Measurements from ENCODE around the gene RBMS3.

Gene RBMS3

GRCh38 chr3:29683018-29683993, 402.4 kb downstream of the RBMS3 start:
- no peaks in the 10 kb centered on the region for H3K27me3 ChIP-seq (ENCODE audit: control insufficient read depth, insufficient read depth, low read length)
- H3K4me3 ChIP-seq (ENCODE audit: low read length): no peak overlapping the region
- no peak overlapping the region for H3K9ac ChIP-seq (ENCODE audit: low read length)
- H3K4me1 ChIP-seq (ENCODE audit: control insufficient read depth, insufficient read depth, low read length): peaks cover 17% of the 10 kb centered on the region
- H3K9me3 ChIP-seq (ENCODE audit: control insufficient read depth, low read length): no peaks in the 10 kb centered on the region
- H3K36me3 ChIP-seq (ENCODE audit: control insufficient read depth, insufficient read depth, low read length): no peaks in the 10 kb centered on the region

GRCh38 chr3:29686889-29687592, 406.2 kb downstream of the RBMS3 start:
- H3K9ac ChIP-seq (ENCODE audit: low read length): no peak overlapping the region
- H3K9me3 ChIP-seq (ENCODE audit: control insufficient read depth, low read length): no peaks in the 10 kb centered on the region
- no peaks in the 10 kb centered on the region for H3K36me3 ChIP-seq (ENCODE audit: control insufficient read depth, insufficient read depth, low read length)
- peaks cover 17% of the 10 kb centered on the region for H3K4me1 ChIP-seq (ENCODE audit: control insufficient read depth, insufficient read depth, low read length)
- H3K27me3 ChIP-seq (ENCODE audit: control insufficient read depth, insufficient read depth, low read length): no peaks in the 10 kb centered on the region
- no peak overlapping the region for H3K4me3 ChIP-seq (ENCODE audit: low read length)

GRCh38 chr3:29690686-29691353, 409.9 kb downstream of the RBMS3 start:
- Histone ChIP-seq H3K9ac (ENCODE audit: low read length) (no peak overlapping the region), H3K4me1 (ENCODE audit: control insufficient read depth, insufficient read depth, low read length) (peaks cover 6% of the 10 kb centered on the region), H3K9me3 (ENCODE audit: control insufficient read depth, low read length) (no peaks in the 10 kb centered on the region), H3K4me3 (ENCODE audit: low read length) (no peak overlapping the region), H3K36me3 (ENCODE audit: control insufficient read depth, insufficient read depth, low read length) (no peaks in the 10 kb centered on the region), H3K27me3 (ENCODE audit: control insufficient read depth, insufficient read depth, low read length) (no peaks in the 10 kb centered on the region)

DNA sequence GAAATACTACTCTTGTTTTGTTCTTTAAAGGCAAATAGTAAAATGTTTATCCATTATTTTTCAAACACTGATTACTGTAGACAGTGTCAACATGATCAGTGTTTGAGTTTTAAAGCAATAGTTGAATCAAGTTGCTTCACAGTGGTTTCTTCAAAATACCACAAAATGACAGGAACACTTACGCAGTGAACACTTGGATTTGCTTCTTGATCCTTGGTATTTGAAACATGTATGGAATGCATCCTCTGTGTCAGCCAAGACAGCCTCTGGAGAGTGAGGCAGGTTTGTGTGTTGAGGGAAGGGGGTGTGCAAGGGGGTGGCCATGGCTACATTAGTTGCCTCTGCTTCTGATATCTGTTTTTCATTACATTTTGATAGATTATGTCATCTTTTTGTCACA, 413.0 kb downstream of the RBMS3 start:
- H3K9ac ChIP-seq (ENCODE audit: low read length): no peak overlapping the region
- H3K27me3 ChIP-seq (ENCODE audit: control insufficient read depth, insufficient read depth, low read length): no peaks in the 10 kb centered on the region
- H3K4me3 ChIP-seq (ENCODE audit: low read length): no peak overlapping the region
- no peaks in the 10 kb centered on the region for H3K36me3 ChIP-seq (ENCODE audit: control insufficient read depth, insufficient read depth, low read length)
- H3K4me1 ChIP-seq (ENCODE audit: control insufficient read depth, insufficient read depth, low read length): no peaks in the 10 kb centered on the region
- no peaks in the 10 kb centered on the region for H3K9me3 ChIP-seq (ENCODE audit: control insufficient read depth, low read length)

GRCh38 chr3:29694331-29694730, 413.5 kb downstream of the RBMS3 start:
- H3K27me3 ChIP-seq (ENCODE audit: control insufficient read depth, insufficient read depth, low read length): no peaks in the 10 kb centered on the region
- no peak overlapping the region for H3K4me3 ChIP-seq (ENCODE audit: low read length)
- no peak overlapping the region for H3K9ac ChIP-seq (ENCODE audit: low read length)
- no peaks in the 10 kb centered on the region for H3K4me1 ChIP-seq (ENCODE audit: control insufficient read depth, insufficient read depth, low read length)
- H3K36me3 ChIP-seq (ENCODE audit: control insufficient read depth, insufficient read depth, low read length): no peaks in the 10 kb centered on the region
- no peaks in the 10 kb centered on the region for H3K9me3 ChIP-seq (ENCODE audit: control insufficient read depth, low read length)

- Histone ChIP-seq H3K4me1 (ENCODE audit: control insufficient read depth, insufficient read depth, low read length) (no peaks in the 10 kb centered on the region), H3K9ac (ENCODE audit: low read length) (no peak overlapping the region)
Observed at GRCh38 chr3:29694783-29695182, 413.9 kb downstream of the RBMS3 start.

GRCh38 chr3:29695201-29695600, 414.3 kb downstream of the RBMS3 start:
- no peak overlapping the region for H3K4me3 ChIP-seq (ENCODE audit: low read length)
- no peaks in the 10 kb centered on the region for H3K27me3 ChIP-seq (ENCODE audit: control insufficient read depth, insufficient read depth, low read length)
- no peaks in the 10 kb centered on the region for H3K36me3 ChIP-seq (ENCODE audit: control insufficient read depth, insufficient read depth, low read length)
- no peaks in the 10 kb centered on the region for H3K4me1 ChIP-seq (ENCODE audit: control insufficient read depth, insufficient read depth, low read length)
- H3K9ac ChIP-seq (ENCODE audit: low read length): no peak overlapping the region
- no peaks in the 10 kb centered on the region for H3K9me3 ChIP-seq (ENCODE audit: control insufficient read depth, low read length)

More at GRCh38 chr3:29694783-29695182, 413.9 kb downstream of the RBMS3 start:
- Histone ChIP-seq H3K9me3 (ENCODE audit: control insufficient read depth, low read length) (no peaks in the 10 kb centered on the region), H3K4me3 (ENCODE audit: low read length) (no peak overlapping the region), H3K27me3 (ENCODE audit: control insufficient read depth, insufficient read depth, low read length) (no peaks in the 10 kb centered on the region), H3K36me3 (ENCODE audit: control insufficient read depth, insufficient read depth, low read length) (no peaks in the 10 kb centered on the region)

- no peaks in the 10 kb centered on the region for H3K4me1 ChIP-seq (ENCODE audit: control insufficient read depth, insufficient read depth, low read length)
- H3K9ac ChIP-seq (ENCODE audit: low read length): no peak overlapping the region
- no peaks in the 10 kb centered on the region for H3K27me3 ChIP-seq (ENCODE audit: control insufficient read depth, insufficient read depth, low read length)
- H3K9me3 ChIP-seq (ENCODE audit: control insufficient read depth, low read length): no peaks in the 10 kb centered on the region
- no peaks in the 10 kb centered on the region for H3K36me3 ChIP-seq (ENCODE audit: control insufficient read depth, insufficient read depth, low read length)
- H3K4me3 ChIP-seq (ENCODE audit: low read length): no peak overlapping the region
Observed at GRCh38 chr3:29695643-29696198, 414.9 kb downstream of the RBMS3 start.

DNA sequence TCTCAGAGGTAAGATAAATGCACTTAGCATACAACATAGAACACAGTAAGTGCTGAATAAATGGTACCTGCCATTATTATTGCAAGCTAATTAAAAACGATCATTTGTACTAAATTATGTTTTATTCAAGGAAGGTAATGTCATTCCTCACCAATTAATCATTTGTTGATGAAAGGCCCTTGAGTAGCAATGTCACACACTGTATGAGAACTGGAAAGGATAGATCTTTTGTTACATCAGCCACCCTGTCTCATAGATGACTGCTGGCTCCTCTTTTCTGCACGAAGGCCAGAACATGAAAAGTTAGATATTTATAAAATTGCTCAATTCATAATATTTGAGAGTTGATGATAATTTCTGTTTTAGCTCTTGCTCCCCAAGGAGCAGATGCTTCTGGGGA, 415.4 kb downstream of the RBMS3 start:
- H3K27me3 ChIP-seq (ENCODE audit: control insufficient read depth, insufficient read depth, low read length): no peaks in the 10 kb centered on the region
- H3K4me3 ChIP-seq (ENCODE audit: low read length): no peak overlapping the region
- H3K36me3 ChIP-seq (ENCODE audit: control insufficient read depth, insufficient read depth, low read length): no peaks in the 10 kb centered on the region
- H3K9me3 ChIP-seq (ENCODE audit: control insufficient read depth, low read length): no peaks in the 10 kb centered on the region
- no peak overlapping the region for H3K9ac ChIP-seq (ENCODE audit: low read length)
- no peaks in the 10 kb centered on the region for H3K4me1 ChIP-seq (ENCODE audit: control insufficient read depth, insufficient read depth, low read length)

DNA sequence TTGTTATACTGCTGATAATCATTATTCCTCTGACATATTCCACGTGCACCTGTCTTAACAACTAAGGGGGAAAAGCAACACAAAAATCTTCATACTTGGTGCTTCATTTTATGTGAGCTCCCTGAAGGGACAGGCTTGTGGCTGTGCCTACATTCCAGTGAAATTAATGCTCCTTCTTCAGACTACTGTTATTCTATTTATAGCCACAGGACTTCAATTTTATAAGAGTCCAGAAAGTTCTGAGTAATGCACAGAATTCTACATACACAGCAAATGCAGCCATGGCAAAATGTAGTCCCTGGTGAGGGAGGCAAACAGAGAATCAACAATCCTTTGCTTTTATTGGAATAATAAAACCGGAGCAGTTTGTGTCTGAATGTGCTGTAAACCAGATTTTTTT, 417.1 kb downstream of the RBMS3 start:
- H3K9ac ChIP-seq (ENCODE audit: low read length): no peak overlapping the region
- no peaks in the 10 kb centered on the region for H3K9me3 ChIP-seq (ENCODE audit: control insufficient read depth, low read length)
- no peak overlapping the region for H3K4me3 ChIP-seq (ENCODE audit: low read length)
- H3K27me3 ChIP-seq (ENCODE audit: control insufficient read depth, insufficient read depth, low read length): no peaks in the 10 kb centered on the region
- no peaks in the 10 kb centered on the region for H3K36me3 ChIP-seq (ENCODE audit: control insufficient read depth, insufficient read depth, low read length)
- no peaks in the 10 kb centered on the region for H3K4me1 ChIP-seq (ENCODE audit: control insufficient read depth, insufficient read depth, low read length)

GRCh38 chr3:29700256-29700655, 419.4 kb downstream of the RBMS3 start:
- Histone ChIP-seq H3K9ac (ENCODE audit: low read length) (no peak overlapping the region), H3K9me3 (ENCODE audit: control insufficient read depth, low read length) (no peaks in the 10 kb centered on the region), H3K4me1 (ENCODE audit: control insufficient read depth, insufficient read depth, low read length) (no peaks in the 10 kb centered on the region), H3K36me3 (ENCODE audit: control insufficient read depth, insufficient read depth, low read length) (no peaks in the 10 kb centered on the region), H3K27me3 (ENCODE audit: control insufficient read depth, insufficient read depth, low read length) (no peaks in the 10 kb centered on the region), H3K4me3 (ENCODE audit: low read length) (no peak overlapping the region)

All from mucosa of stomach (tissue), 1 donor.